Muscle of back (tissue), 13 donors: Measurements from ENCODE around the gene FAM237A. TPM values are rescaled to one million over a fixed set of nuclear protein-coding genes. Genes with fewer than 3 reads are reported as not detected.

Experiments
- DNase-seq, 3 donors: peaks; one replicate each; pipeline versions ENCODE4 v3.0.0 to v3.0.0-alpha.2; 2013
- long read RNA-seq, 9 donors: transcript quantifications; one replicate each; lab custom pipeline, GENCODE V29; 2026
- polyA plus RNA-seq, 10 donors: library from polyadenylated mRNA; unstranded; fragments of 120-200 nt; gene quantifications; one replicate each; pipeline ENCODE4 v1.2.1, GENCODE V29; 2013; ENCODE audit not compliant: insufficient read length in 10 of 10

The FAM237A gene
- not detected for polyA plus RNA-seq
- long read RNA-seq, donor 1, result 0 reads
- long read RNA-seq, donor 2, result 0 reads
- long read RNA-seq, donor 3, result 0 reads
- long read RNA-seq, donor 4, result 0 reads
- long read RNA-seq, donor 5, result 0 reads
- long read RNA-seq, donor 6, result 0 reads
- long read RNA-seq, donor 7, result 0 reads
- long read RNA-seq, donor 8, result 0 reads
- long read RNA-seq, donor 9, result 0 reads

DNA sequence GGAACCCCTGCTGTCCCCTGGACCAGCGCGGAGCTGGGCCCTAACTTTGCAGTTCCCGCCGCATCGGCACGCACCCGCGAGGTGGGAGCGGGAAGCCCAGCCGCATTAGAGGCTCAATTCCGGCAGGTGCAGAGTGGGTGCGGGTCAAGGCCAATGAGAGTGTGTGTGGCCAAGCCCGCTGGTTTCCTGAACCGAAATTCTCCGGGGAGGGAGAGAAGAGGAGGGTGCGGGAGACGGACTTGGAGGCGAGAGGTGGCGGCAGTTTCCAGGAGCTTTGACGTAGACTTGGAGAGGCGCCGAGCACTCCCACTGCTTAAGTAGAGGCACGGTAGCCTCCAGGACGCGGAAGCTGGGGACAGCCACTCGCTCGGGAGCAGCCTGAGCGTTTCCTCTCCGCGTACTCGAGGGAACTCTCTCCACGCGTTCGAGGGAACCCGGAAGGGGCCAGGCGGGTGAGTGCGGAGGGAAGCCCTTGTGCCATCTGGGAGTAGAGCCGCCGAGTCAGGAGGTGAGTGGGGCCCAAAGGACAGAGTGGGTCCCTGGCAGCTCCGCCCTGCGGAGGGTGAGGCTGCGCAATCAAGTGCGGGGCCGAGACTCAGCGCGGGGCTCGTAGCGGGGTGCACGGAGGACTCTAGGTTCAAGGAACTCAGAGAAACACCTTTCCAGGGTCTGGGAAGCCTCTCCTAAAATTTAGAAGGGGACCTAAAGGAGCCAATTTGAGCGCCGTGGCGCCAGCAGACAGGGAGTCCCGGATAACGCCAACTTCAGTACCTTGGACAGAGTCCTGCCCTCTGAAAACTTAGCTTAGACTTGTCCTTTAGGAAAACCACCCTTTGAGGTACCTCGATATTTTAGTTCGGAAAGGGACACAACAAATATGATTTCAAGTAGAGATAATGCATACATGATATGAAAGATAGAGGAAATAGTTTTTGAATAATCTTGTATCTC is at the start of gene FAM237A:
TSS of gene FAM237A (plus strand) at position 413 of the 951 bp plus-strand sequence. CDS start 1,750 bp downstream, outside the sequence.
- DNase-seq, result peak; percentile 47 to 83 (median 79)

DNA sequence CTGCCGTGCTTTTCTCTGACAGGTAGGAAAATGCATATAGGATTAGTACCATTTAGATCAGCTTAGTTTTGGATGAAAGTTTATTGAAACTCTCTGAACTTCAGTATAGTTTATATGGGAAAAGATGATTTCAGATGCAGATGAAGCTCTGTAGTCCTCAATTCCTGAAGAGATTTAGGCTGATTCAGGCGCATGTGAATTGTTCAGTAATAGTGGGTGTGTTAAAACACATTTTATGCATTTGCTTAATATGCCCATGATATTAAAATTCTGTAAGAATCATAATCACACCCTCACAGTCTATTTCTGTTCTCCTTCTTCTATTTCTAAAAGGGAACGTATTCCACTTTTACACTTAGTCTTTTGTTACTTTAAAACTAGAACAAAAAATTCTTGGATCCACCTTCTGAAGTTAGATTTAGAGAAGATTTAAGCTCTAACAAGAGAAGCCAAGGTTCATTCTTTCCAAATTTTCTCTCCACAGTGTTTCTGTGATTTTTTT is 44.5 kb upstream of the FAM237A start:
- no peak for DNase-seq

DNA sequence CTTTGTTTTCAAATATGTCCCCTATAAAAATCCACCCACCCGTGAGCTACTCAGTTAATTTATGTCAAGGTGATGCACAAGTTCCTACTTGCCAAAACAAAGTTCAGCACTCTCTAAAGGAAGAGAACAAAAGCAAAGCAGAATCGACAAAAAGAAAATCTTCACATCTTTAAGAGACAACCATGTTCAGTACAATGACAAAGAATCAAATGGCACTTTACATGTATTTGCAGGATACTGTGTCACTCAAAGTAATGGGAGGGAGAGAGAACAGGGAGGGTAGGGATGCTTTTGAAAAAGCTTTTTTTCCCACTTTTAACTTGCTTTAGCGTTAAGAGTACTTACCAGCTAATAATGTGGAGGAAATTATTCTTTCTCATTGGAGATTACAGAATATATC is 39.0 kb upstream of the FAM237A start:
- DNase-seq, result no peak

DNA sequence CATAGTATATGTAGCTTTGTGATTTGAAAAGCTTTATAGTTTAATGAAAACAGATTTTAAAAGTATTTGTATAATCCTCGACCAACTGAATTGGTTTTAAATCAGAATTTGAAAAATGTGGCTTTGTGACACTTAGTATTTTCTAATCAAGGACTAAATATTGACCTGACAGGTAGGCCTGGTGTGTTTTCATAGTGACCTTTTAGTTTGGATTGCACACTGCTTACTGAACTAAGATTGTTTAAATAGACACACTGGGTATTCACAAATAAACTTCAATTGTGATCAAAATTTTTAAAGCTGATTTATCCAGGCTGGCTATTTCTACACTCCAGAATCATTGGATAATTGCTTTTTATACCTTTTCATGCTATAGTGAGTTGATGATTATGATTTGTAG is 31.8 kb upstream of the FAM237A start:
- DNase-seq, result no peak

DNA sequence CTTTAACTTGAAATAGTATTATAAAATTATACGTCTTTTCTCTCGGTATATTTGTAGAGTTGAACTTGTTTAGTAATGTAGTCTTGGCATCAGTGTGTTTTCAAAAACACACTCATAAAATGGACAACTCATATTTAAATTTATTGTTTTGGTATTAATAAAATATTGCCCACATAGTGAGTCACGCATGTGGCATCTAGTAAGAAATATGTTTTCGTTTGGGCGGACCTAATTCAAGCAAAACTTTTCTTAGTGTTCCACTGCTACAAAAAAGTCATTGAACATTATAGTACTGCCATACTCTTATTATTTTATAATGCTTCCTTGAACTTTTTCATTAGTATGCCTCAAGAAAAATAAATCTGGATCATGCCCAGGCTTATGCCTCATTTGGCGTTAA is 31.1 kb upstream of the FAM237A start:
- DNase-seq, result no peak

DNA sequence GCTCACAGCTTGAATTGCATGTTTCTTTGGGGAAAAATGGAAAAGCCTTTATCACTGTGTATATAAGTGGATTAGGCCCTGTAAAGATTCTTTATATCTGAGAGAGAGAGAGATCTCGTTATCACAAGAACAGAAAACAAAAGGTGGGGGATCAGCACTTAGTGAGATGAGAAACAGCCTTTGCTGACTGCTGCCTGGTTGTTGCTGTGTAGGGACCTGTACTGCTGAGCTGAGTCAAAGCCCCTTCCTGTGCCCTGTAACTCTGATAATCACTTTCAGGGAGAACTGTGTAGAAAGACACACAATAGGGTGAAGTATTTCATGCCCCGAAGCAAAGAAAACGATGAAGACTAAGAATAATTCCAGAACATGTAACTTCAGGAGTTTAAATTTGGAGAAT is 30.6 kb upstream of the FAM237A start:
- no peak for DNase-seq

DNA sequence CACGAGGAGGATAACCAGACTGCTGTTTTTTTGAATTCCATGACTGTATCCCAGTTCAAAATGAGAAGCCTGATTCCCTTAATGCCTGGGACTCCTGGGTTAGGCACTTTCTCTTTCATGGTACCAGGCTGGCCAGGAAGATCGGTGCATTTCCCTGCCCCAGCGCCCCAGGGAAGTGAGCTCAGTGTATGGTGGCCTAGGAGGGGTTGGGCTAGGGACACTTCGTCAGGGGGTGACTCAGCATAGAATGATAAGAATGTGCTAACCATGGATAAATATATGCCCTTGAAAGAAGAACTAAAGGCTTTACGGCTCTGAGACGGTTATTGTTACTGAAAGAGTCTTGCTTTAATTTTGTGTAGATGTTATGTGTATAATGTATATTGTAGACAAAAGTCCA is 27.5 kb upstream of the FAM237A start:
- DNase-seq, result no peak

DNA sequence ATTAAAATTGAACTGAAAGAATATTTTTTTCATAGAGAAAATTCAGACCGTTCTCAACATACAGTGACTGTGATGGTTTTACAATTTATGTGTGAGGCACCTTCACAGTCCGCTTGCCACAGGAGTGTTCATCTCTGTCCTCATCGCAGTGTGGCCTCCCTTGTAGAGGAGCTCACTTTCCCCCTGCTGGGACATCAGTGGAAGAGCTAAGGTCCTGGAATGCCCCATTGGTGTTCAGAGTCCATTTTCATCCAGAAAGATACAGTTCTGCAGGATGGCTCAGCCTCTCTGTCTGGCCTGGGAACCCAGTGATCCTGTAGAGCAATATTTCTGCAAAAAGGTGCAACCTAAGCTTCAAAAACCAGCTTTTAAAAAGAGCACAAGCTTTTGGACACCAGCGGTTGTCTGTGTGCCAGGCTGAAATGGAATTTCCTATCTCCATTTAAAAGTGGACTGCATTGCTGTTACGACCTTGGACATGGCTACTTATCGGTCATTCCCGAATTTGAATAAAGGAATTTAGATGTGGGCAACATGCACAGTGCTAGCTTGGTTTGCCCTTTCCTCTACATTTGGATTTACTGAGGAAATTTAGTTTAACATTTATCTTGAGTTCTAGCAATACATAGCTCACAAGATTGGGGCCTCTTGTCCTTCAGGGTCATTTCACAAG is 26.7 kb upstream of the FAM237A start:
- no peak for DNase-seq

DNA sequence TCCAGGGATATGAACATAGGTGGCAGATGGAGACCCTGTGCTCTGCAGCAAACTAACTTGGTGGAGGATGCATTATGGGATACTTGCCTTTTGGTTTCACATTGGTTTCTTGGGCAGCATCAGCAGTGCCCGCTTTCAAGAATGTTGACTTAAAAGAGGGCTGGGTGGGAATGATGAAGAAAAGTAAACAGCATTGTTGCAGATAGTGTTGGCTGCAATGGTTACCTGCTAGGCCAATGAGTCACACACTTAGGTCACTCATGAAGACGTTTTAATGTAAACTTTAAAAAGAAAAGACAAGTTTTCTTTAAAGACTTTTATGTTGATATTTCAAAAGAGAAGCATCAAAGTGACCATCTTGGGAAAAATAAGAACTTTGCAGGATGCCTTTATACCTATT is 26.1 kb upstream of the FAM237A start:
- DNase-seq, result no peak

DNA sequence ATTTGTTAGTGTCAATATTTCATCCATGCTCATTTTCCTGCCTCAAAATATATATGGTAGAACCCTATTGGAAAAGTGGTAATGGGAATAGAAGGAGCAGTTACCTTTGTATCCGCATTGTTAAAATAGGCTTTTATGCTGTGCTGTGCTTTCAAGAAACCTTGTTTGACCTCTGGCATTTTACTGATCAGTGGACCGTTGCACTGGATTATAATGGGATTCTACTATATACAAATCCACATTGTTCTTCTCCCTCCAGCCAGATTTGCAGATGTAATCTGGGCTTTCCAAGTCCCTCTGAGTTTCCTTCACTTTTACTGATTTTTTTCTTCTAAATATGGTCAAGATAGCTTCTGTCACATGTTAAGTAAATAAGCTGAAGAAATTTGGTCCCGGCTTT is 23.3 kb upstream of the FAM237A start:
- no peak for DNase-seq

DNA sequence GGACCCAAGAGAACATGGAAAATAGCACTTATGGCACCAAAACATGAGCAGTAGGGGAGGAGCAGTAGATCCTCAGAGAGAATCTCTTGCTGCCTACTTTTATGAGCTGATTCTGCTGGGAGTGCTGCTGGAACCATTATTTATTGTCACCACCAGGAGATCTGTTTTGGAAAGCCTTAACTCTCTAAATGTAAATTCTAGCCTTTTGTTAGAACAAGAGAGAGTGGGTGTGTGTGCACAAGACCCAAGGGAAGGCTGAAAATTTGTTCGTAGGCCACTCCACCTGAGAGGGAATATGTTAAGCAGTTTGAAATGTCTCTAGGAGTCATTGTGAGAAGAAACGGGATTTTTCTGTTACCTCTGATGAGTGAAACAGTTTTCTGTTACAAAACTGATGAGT is 16.2 kb upstream of the FAM237A start:
- DNase-seq, result no peak

DNA sequence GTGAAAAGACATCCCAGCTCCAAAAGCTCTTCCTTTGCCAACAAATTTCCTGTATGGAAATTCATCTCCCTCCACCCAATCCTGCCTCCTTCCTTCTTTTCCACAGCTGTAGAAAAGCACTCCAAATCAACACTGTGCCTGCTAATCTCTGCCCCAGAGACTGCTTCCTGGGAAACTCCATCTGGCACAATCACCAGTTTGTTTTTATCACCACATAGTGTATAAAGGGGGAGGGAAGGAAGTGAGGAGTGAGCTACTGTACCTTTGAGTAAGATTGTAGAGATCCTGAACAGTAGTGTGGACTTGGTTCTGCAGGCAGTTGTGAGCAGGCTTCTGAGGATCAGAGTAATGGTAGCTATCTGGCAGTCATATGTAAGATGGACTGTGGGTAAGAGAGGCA is 14.7 kb upstream of the FAM237A start:
- no peak for DNase-seq

DNA sequence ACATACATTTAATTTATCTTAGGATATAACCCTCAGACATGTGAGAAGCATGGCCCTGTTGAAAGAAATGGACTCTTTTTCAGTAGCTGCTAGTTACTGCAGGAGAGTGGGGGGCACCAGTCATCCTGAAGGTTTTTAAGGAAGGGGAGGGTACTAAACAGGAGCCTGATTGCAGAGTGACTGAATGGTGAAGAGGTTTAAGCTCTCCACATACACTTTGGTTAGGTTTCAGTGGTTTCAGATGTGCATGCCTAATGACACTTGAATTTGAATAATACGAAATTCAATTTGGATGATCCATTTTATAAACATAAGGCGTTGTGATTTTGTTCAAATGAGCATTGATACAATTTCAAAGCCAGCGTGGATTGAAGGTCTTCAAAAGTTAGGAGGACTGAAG is 10.9 kb upstream of the FAM237A start:
- no peak for DNase-seq

DNA sequence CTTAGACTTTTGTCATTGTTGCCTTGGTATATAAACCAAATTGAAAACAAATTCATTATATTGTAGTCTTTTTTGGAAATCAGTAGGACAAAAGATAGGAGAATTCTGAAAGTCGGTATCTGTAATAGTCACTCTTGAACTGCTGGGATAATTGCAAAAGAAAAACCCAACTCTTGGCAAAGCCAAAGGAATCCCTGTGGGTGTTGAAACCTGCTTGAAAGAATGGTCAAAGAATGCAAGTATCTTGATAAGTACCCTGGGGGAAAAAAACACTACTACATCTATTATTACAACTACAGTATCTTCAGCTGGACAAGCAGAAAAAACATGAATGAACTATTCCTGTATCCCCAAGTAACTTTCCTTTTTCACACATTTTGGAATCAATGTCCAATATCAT is 7.3 kb upstream of the FAM237A start:
- no peak for DNase-seq

DNA sequence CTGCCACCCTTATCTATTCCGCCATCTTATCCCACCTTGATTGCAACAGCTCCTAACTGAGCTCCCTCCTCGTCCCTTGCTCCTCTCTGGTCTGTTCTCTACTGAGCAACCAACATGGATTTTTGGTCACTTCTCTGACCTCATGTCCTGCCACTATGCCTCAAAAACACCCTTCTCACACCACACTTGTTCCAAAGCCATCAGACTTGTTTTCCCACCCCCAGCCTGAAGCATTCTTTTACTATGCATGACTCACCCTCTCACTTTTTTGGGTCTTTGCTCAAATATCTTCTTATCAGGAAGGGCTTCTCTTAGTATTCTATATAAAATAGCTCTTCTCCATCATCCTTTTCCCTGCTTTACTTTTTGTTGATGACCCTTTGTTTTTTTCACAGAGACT is 2.7 kb upstream of the FAM237A start:
- DNase-seq, result no peak

DNA sequence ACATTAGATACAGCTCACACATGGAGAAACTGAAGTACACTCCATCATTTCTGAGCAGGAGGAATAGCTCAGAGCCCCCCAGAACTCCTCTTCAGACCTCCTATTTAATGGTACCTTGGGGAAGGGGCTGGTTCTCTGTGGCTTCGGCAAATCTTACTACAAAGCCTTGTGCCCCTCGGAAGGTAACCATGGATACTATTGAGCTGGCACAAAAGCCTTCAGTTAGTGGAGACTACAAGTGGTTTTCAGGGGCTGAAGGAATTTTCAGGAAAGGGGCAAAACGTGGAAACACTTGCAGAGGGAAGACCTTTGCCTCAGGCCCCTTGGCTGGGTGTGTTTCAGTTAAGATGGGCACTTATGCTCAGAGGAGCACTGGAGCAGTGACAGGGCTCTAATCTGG is 1.1 kb upstream of the FAM237A start:
- DNase-seq, result no peak

DNA sequence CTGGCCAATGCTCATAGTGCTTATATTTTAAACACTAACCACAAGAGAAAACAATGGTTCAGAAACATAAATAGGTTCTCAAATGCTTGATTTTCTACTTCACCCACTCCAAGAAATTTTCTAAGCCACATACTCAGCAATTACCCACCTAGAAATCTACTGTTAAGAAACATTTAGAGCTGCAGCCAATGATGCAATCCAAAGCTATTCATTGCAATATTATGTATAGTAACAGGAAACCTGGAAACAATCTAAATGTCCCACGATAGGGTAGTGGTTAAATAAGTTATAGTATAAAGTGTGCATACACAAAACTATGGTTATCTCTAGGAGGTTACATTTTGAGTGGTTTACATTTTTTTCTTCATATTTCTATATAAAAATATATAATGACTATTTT is 5.7 kb downstream of the FAM237A start:
- no peak for DNase-seq

DNA sequence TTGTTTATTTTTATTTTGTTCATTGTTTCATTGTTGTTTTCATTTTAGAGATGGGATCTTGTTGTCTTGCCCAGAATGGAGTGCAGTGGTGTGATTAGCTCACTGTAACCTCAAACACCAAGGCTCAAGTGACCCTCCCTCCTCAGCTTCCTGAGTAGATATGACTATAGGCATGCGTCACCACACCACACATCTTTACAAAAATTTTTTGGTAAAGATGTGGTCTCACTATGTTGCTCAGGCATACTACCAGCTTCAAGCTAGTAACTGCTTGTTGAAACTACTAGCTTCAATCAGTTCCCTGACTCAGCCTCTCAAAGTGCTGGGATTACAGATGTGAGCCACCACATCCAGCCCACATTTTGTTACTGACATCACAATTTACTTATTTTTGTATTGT is 14.8 kb downstream of the FAM237A start:
- no peak for DNase-seq

DNA sequence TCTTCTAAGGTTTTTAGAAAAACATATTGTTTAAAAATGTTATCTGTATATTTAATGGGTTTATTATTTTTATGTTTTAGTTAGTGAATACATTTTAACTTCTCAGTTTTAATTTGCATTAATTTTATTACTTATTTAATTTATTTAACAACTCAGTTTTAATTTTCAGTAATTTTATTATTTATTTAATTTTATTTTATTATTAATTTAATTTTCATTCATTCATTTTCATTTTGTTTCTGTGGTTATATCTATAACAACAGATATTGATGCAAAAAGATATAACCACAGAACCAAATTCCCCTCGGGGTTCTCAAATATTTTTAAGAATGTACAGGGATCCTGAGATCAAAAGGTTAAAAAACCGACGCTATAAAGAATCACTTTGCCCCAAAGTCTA is 23.0 kb downstream of the FAM237A start:
- DNase-seq, result no peak

DNA sequence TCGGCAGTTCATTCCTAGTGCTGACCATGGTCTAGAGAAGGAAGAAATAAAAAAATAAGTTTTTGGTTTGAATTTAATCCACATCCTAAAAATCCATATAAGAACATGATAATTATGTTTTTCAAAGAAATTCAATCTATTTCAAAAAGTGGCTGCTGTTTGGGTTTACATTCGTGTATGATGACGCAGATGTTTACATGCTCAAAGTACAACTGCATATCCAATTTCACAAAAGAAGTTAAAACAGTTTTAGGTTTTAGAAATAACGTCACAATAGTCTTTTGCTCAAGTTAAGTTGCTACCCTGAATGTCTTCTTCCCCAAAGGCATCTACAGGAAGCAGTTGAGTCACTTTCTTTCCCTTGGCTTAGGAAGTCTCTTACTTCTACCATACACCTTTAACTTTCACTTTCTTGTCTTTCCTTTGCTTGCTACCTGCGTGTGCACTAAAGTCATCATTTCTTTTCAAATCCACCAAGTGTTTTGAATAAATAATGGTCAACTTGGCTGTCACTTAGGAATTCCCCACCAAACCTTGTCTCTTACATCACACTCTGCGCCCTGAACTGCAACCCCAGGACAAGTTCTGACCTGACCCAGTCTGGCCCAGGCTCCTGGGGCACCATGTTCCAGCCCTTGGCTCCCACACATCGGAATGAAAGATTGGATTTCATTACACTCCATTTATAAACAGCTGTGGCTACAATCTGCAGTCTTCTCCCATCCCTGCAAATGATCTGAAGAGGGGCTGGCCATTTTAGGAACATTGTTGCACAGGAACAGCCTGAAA is 28.4 kb downstream of the FAM237A start:
- no peak for DNase-seq

DNA sequence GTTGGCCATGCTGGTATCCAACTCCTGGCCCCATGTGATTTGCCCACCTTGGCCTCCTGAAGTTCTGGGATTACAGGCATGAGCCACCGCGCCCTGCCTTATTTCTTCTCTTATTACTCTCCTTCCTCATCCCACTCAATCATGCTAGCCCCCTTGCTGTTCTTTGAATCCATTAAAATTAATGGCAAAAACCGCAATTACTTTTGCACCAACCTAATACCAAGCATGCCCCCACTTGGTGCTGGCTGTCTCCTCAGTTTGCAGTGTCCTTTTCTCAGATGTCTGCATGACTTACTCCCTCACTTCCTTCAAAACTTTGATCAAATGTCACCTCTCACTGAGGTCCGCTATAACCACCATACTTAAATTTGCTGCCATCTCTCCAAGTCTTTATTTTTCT is 41.3 kb downstream of the FAM237A start:
- no peak for DNase-seq

DNA sequence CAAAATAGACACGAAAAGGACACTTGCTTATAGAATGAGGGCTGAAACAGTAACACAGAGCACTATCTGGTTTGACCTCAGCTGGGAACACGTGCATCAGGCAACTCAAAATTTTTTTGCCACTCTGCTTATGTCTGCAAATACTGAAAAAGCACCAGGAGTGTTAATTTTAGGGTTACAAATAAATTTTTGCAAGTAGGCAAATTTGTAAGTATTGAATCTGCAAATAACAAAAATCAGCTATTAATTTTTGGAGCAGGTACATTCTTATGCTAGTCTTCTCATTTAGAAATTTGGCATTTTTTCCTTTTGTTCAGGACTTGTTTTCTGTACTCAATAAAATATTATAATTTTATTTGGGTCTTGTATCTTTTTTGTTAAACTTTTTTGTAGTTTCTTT is 46.2 kb downstream of the FAM237A start:
- DNase-seq, result no peak
